Transverse colon (tissue), 4 donors: ENCODE results near the gene HLA-DOA.

Experiments used
- CTCF ChIP-seq, 5 experiments: fragments of 200-600 bp in 3 of 5; fragments of 450-650 bp in 2 of 5; sonication (generic) in 3 of 5; IDR thresholded peaks; 1 replicate in 2 of 5; 2 replicates in 3 of 5; pipeline ENCODE4 v1.5.1; 2016 to 2017; ENCODE audit warnings: antibody characterized with exemption in 5 of 5, inconsistent platforms in 3 of 5, mild to moderate bottlenecking in 2 of 5, moderate library complexity in 1 of 5
- EP300 ChIP-seq: sonication (generic); formaldehyde crosslinking; IDR thresholded peaks from one replicate; pipeline ENCODE4 v1.6.1; 2017; ENCODE audit warnings: antibody characterized with exemption, low read depth
- POLR2A ChIP-seq: fragments of 450-650 bp; IDR thresholded peaks from one replicate; pipeline ENCODE4 v1.6.1; 2016; ENCODE audit warnings: antibody characterized with exemption, mild to moderate bottlenecking, moderate library complexity
- POLR2AphosphoS5 ChIP-seq, 3 donors: sonication (generic); formaldehyde crosslinking; IDR thresholded peaks; one replicate each; pipeline ENCODE4 v1.6.1; 2016; ENCODE audit warnings: antibody characterized with exemption in 3 of 3

- TF ChIP-seq CTCF (IDR thresholded peaks at IDR 0.05) (peak in 2 of 5 experiments; percentile 3 to 26), POLR2AphosphoS5 (IDR thresholded peaks at IDR 0.05) (peak; percentile 98 to 100 (median 100)), POLR2A (peak; percentile 100), EP300 (peak; percentile 23)
These were observed 37.6 kb downstream of the HLA-DOA start for GRCh38 chr6:32971581-32972352.
